Mesenteric fat pad (tissue), 1 donor: ENCODE measurements around the gene NAV2. TPM values are rescaled to one million over a fixed set of nuclear protein-coding genes. Genes with fewer than 3 reads are reported as not detected.

Experiments
- DNase-seq: peaks from one replicate; pipeline ENCODE4 v3.0.0-alpha.2; 2020; ENCODE audit warnings: low spot score
- total RNA-seq: library from RNA; stranded (reverse); fragmentation: NEBNext Ultra II Directional; extraction: Animal tissue kit (Norgen Biotek cat#: 25700); gene quantifications from one replicate; pipeline ENCODE4 v1.2.1, GENCODE V29; 2021
- donor health status: DM: yes; HTN: yes; CAD: no.

NAV2 gene
- total RNA-seq, 1 donor from 2014 or later: 13.7 TPM

- DNase-seq: no peak
Observed at GRCh38 chr11:19775622-19776021, 63.0 kb downstream of the NAV2 start.

DNA sequence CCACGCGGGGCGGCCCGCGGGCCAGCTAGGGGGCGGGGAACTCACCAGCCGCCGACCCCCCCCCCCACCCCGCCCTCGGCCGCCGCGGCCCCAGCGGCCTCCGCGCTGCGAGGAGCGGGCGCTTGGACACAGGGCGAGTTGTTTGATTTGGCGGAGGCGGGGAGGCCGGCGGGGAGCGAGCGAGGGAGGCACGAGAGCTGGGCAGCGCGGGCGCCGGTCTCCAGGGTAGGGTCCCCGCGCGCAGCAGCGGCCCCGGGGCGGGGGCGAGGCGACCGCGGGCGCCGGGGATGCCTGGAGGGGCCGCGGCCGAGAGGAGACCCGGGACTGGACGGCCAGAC, 64.4 kb downstream of the NAV2 start:
- no peak for DNase-seq

- no peak for DNase-seq
Observed at GRCh38 chr11:19777377-19778102, 64.9 kb downstream of the NAV2 start.

GRCh38 chr11:19779740-19780139, 67.1 kb downstream of the NAV2 start:
- no peak for DNase-seq

GRCh38 chr11:19781351-19781750, 68.7 kb downstream of the NAV2 start:
- no peak for DNase-seq

DNA sequence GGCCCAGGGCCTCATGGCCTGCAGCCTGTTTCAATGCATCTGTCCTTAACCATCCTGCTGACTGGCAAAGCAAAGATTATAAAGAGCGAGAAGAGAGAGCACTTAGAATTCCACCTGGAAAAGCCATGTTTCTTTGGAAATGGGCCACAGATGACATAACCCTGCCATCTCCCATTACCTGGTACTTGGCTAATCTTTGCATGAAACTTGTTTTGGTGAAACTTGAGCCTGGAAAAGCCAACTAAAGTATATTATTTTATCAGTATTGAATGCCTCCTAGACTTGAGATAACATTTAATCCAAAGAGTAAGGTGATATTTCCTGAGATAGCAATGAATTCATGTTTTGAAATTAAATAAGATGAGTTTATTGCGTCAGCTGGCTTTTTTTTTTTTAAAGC, 72.6 kb downstream of the NAV2 start:
- no peak for DNase-seq

DNA sequence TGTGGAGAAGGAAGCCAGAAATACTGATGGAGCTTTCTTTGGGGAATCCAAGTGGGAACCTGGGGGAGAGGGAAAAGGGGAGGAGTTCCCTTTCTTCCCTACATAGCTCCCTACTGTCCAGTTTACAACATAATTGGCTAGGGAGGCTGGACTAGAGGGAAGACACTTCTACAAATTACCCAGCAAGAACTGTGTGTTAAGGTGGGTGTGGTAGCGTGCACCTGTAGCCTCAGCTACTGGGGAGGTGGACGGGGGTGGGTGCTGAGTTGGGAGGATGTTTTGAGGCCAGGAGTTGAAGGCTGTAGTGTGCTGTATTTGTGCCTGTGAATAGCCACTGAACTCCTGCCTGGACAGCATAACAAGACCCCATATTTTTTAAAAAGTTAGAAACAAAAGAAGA, 74.0 kb downstream of the NAV2 start:
- no peak for DNase-seq

GRCh38 chr11:19788435-19788834, 75.8 kb downstream of the NAV2 start:
- no peak for DNase-seq

DNA sequence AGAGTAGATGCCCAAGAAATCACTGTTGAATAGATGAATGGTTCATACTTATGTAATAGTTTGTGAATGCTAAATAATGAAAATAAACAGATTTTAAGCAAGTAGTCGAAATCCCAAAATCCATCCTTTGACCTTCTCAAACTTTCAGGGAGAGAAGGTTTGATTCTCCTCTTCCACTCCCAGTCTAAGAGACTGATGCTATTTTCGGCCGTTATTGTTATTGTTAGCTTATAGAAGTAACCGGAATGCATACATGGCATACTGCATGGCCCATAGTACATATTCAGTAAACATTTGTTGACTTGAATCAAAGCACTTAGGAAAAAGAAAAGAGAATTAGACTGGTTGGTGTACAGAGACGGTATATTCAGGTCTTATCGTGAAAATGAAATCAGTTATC, 76.6 kb downstream of the NAV2 start:
- no peak for DNase-seq

- DNase-seq: no peak
Observed at GRCh38 chr11:19789835-19790710, 77.4 kb downstream of the NAV2 start.

- DNase-seq: no peak
Observed at GRCh38 chr11:19790831-19791552, 78.4 kb downstream of the NAV2 start.

DNA sequence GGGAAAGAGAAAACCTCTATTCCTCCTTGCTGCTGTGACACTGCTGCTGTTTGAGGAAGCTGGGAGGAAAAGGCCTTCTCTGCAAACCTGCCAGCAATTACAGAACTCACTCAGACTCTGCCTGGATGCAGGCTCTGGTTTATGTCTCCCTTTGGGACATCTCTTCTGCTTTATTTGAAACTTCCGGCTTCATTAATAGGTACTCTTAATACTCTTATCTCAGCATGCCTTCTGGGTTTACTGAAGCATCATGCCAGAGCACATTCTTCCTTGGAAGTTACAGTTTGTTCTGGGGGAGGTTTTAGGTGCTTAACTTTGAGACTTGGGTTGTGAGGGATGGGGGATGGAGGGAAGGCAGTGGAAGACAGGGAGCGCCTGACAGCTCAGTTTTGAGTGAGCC, 79.9 kb downstream of the NAV2 start:
- DNase-seq: no peak

- DNase-seq: no peak
Observed at GRCh38 chr11:19793326-19793725, 80.7 kb downstream of the NAV2 start.

DNA sequence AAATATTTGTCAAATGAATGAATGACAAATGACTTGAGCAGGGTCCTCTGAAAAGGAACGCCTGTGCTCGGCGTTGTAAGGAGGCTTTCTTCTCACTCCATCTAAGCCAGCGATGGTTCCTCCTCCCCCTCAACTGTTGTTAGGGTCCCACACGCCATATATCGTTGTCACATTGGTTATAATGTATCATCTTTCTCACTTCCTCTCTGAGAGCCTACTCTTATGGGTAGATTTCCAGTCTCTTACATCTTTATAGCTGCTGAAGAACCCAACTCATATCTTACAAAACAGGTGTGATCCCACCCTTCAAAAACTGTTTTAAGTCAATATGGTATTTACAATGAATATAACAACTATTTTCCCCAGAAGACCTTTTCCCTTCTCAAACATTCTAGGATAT, 81.5 kb downstream of the NAV2 start:
- no peak for DNase-seq

- no peak for DNase-seq
Observed at GRCh38 chr11:19795082-19795481, 82.4 kb downstream of the NAV2 start.

GRCh38 chr11:19800162-19800561, 87.5 kb downstream of the NAV2 start:
- DNase-seq: no peak

- no peak for DNase-seq
Observed at GRCh38 chr11:19800714-19801519, 88.3 kb downstream of the NAV2 start.

GRCh38 chr11:19802773-19803293, 90.2 kb downstream of the NAV2 start:
- no peak for DNase-seq

- DNase-seq: no peak
Observed at GRCh38 chr11:19803506-19803998, 90.9 kb downstream of the NAV2 start.

DNA sequence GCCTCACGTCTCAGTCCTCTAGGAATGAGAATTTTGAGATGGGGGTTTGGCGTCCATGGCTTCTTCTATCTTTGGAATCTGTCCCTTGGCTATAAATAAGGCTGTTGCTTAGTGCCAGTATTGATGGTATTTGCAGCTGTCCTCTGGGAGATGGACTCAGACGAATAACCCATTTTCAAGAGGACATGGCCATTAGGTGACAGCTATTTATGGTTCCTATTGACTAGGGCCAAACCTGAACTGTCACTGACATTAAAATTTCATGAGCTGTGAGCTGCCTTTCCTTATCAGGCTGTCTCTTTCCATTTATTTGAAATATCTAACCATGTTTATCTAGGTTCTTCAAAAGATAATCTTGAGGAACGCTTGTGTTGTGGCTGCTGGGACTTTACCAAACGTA, 92.7 kb downstream of the NAV2 start:
- DNase-seq: no peak

- DNase-seq: no peak
Observed at GRCh38 chr11:19805827-19806226, 93.2 kb downstream of the NAV2 start.
